GM11168 (cell line): ENCODE measurements around the gene PDLIM1.

ENCODE experiments used
- in situ Hi-C: fragments of 300-500 bp; cut with MboI; formaldehyde crosslinking; loops from one replicate; pipeline ENCODE4 v1.12.0; 2022; ENCODE audit warnings: low sequenced_read_pairs; ENCODE audit not compliant: unreplicated experiment

PDLIM1 gene

GRCh38 chr10:95273393-95274312 is 17.1 kb downstream of the PDLIM1 start:
- in situ Hi-C loops = no loop called here

- in situ Hi-C loops = loop anchor here (10.0 kb wide), 1 partner anchor 96 kb away; no protein-coding TSS in a partner anchor
Observed at GRCh38 chr10:95268438-95268837, 22.4 kb downstream of the PDLIM1 start.

DNA sequence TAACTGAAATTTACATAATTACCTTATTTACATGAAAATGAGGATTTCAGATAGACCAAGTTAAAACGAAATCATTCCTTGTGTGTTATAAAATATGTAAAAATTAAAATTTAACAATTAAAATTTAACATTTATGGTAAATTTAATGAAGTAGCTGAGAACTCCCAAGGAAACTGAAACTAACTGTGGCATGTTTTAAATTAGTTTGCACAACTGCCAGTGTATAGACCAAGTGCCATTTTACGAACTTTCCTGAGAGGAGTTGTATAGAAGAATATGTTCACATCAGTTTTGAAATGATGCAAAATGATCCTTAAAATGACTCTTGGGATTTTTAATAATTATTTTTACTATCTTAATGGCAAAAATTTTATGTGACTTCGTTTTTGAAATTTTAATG is 23.6 kb downstream of the PDLIM1 start:
- in situ Hi-C loops = loop anchor here (10.0 kb wide), 1 partner anchor 98 kb away; no protein-coding TSS in a partner anchor

DNA sequence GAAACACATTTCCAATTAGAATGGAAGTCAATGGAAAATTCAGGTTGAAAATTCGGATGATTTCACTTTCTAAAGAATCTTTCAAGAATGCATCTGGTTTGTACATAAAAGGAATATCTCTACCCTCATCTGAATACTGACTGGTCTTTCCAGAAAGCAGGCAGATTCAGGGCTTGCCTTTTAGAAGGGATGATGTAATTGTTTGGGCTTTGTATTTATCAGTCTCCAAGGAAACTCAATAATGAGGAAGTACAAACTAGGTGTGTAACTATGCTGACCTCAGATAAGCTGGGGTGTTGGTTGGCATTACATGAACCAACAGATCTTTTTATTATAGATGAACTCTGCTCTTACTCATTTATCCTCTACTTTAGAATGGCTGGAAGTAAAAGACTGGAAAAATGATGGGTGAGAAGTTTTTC is 24.1 kb downstream of the PDLIM1 start:
- in situ Hi-C loops = loop anchor here (10.0 kb wide), 1 partner anchor 98 kb away; no protein-coding TSS in a partner anchor

DNA sequence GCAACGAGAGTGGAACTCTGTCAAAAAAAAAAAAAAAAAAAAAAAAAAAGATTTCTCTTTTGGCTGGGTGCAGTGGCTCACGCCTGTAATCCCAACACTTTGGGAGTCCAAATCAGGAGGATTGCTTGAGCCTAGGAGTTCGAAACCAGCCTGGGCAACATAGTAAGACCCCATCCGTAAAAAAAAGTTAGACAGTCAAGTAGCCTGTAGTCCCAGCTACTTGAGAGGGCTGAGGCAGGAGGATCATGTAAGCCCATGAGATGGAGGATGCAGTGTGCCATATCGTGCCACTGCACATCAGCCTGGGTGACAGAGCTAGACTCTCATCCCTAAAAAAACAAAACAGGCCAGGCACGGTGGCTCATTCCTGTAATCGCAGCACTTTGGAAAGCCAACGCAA is 25.2 kb downstream of the PDLIM1 start:
- in situ Hi-C loops = loop anchor here (10.0 kb wide), 1 partner anchor 99 kb away; no protein-coding TSS in a partner anchor

GRCh38 chr10:95264227-95265051 is 26.4 kb downstream of the PDLIM1 start:
- in situ Hi-C loops = loop anchor here (10.0 kb wide), 1 partner anchor 100 kb away; no protein-coding TSS in a partner anchor

GRCh38 chr10:95263864-95264226 is 27.0 kb downstream of the PDLIM1 start:
- in situ Hi-C loops = loop anchor here (10.0 kb wide), 1 partner anchor 101 kb away; no protein-coding TSS in a partner anchor

GRCh38 chr10:95262763-95263518 is 27.9 kb downstream of the PDLIM1 start:
- in situ Hi-C loops = loop anchor here (10.0 kb wide), 1 partner anchor 102 kb away; no protein-coding TSS in a partner anchor

DNA sequence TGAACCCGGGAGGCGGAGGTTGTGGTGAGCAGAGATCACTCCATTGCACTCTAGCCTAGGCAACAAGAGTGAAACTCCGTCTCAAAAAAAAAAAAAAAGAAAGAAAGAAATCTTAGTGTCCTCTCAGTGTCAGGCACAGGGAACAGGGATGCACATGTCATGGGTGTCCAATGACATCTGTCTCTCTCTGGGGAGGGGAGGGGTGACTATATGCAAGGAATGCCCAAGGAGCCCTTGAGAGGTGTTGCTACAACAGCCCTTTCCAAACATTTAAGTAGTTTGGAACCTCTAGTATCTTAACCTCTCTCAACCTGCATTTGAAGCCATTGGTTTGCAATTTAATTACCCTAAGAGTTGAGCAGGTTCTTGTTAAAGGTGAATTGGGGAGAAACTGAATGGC is 28.9 kb downstream of the PDLIM1 start:
- in situ Hi-C loops = loop anchor here (10.0 kb wide), 1 partner anchor 103 kb away; no protein-coding TSS in a partner anchor

- in situ Hi-C loops = loop anchor here (10.0 kb wide), 1 partner anchor 104 kb away; no protein-coding TSS in a partner anchor
Observed at GRCh38 chr10:95260909-95261552, 29.8 kb downstream of the PDLIM1 start.

GRCh38 chr10:95260397-95260881 is 30.4 kb downstream of the PDLIM1 start:
- in situ Hi-C loops = loop anchor here (10.0 kb wide), 1 partner anchor 104 kb away; no protein-coding TSS in a partner anchor

GRCh38 chr10:95257849-95258248 is 33.0 kb downstream of the PDLIM1 start:
- in situ Hi-C loops = no loop called here

- in situ Hi-C loops = no loop called here
Observed at GRCh38 chr10:95256268-95256667, 34.5 kb downstream of the PDLIM1 start.

DNA sequence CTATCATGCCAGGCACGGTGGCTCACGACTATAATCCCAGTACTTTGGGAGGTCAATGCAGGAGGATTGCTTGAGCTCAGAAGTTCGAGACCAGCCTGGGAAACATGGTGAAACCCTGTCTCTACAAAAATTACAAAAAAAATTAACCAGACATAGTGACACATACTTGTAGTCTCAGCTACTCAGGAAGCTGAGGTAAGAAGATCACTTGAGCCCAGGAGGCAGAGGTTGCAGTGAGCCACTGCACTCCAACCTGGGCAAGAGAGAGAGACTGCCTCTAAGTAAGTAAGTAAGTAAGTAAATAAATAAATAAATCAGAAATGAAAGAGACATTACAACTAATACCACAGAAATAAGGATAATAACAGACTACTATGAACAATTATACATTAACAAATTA is 36.2 kb downstream of the PDLIM1 start:
- in situ Hi-C loops = no loop called here

DNA sequence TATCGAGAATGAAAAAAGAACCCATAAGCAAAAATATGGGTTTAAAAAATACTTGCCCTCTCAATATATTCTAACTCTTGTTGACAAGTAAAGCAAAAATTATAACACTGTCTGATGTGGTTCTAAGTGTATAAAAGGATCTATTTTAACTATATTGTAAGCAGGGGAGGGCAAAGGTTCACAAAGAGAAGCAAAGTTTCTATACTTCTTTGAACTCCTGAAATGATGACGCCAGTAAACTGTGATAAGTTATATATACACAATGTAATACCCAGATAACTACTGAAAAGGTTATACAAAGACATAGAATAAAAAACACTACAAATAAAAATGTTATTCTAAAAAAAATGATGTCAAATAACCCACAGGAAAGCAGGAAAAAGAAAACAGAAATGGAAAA is 37.1 kb downstream of the PDLIM1 start:
- in situ Hi-C loops = no loop called here

DNA sequence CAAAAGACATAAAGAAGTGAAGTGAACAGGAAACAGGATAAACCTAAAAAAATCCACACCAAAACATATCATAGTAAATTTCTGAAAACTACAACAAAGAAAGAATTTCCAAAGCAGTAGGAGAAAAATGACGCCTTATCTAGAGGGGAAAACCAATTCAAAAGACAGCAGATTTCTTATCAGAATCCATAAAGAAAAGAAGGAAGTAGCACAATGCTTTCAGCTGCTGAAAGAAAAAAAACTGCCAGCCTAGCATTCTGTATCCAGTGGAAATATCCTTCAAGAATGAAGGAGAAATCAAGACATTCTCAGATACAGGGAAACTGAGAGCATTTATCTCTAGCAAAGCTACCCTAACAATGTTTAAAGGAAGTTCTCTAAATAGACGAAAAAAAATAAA is 37.8 kb downstream of the PDLIM1 start:
- in situ Hi-C loops = no loop called here

GRCh38 chr10:95250856-95251255 is 39.9 kb downstream of the PDLIM1 start:
- in situ Hi-C loops = no loop called here

DNA sequence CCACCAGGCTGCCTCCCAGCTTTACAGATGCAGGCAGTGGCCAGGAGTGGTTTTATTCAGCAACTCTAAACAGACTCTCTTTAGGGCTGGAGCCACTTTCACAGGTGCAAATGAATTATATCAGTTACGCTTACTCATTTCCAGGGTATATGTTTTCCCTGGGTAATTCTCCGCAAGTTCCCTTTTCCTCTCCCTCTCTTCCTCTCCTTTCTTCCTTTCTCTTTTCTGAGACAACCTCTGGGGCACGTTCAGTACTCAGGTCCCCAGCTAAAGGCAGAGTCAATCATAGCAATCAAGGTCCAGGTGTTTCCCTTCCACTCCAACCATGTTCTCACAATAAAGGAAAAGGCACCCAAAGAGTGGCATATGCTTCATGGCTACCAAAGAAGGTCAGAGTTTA is 41.3 kb downstream of the PDLIM1 start:
- in situ Hi-C loops = no loop called here

DNA sequence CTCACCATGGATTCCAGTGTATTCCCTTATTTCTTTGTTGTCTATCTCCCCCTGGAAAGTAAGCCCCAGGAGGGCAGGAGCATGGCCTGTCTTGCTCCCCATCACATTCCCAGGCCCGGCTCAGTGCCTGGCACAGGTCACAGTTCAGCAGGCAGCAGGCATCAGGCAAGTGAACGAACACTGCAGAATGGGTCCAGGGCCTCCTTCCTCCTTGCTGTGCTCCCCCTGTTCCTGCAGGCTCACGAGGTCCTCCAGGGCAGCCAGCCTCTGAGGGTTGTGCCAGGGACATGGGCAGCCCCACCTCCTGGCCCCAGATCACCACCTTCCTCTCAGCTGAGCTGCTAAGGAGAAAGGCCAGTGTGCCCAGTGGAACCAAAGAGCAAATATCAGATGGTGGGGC is 41.8 kb downstream of the PDLIM1 start:
- in situ Hi-C loops = no loop called here
